KG1 (cell line): Measurements from ENCODE around the gene NFXL1.

Source experiments
- DNase-seq: peaks from one replicate; lab custom pipeline; 2025; lab: John Stamatoyannopoulos, UW

The NFXL1 gene

GRCh38 chr4:47831026-47831679, 83.2 kb downstream of the NFXL1 start:
- DNase-seq, result no peak

- no peak for DNase-seq
Measured at GRCh38 chr4:47830265-47831025, 83.9 kb downstream of the NFXL1 start.

GRCh38 chr4:47829438-47829837, 84.9 kb downstream of the NFXL1 start:
- no peak for DNase-seq

GRCh38 chr4:47827343-47828047, 86.9 kb downstream of the NFXL1 start:
- DNase-seq, result no peak

- no peak for DNase-seq
Measured at GRCh38 chr4:47824840-47825239, 89.5 kb downstream of the NFXL1 start.

- no peak for DNase-seq
Measured at GRCh38 chr4:47819178-47819577, 95.2 kb downstream of the NFXL1 start.

- no peak for DNase-seq
Measured at GRCh38 chr4:47817275-47817674, 97.1 kb downstream of the NFXL1 start.

- no peak for DNase-seq
Measured at GRCh38 chr4:47816748-47817147, 97.6 kb downstream of the NFXL1 start.

GRCh38 chr4:47814618-47815295, 99.6 kb downstream of the NFXL1 start:
- DNase-seq, result no peak

GRCh38 chr4:47809654-47810203, 104.7 kb downstream of the NFXL1 start:
- no peak for DNase-seq

GRCh38 chr4:47804598-47804997, 109.8 kb downstream of the NFXL1 start:
- no peak for DNase-seq

- no peak for DNase-seq
Measured at GRCh38 chr4:47801481-47802002, 112.8 kb downstream of the NFXL1 start.

- no peak for DNase-seq
Measured at GRCh38 chr4:47798165-47798564, 116.2 kb downstream of the NFXL1 start.
